HG02642 (cell line): ENCODE results near the gene ZNF106.

ENCODE experiments used
- ATAC-seq: cut with Tn5 transposase; IDR thresholded peaks from one replicate; pipeline ENCODE4 v1.9.1; 2021; ENCODE audit warnings: mild to moderate bottlenecking; ENCODE audit not compliant: unreplicated experiment, poor library complexity

Gene ZNF106

DNA sequence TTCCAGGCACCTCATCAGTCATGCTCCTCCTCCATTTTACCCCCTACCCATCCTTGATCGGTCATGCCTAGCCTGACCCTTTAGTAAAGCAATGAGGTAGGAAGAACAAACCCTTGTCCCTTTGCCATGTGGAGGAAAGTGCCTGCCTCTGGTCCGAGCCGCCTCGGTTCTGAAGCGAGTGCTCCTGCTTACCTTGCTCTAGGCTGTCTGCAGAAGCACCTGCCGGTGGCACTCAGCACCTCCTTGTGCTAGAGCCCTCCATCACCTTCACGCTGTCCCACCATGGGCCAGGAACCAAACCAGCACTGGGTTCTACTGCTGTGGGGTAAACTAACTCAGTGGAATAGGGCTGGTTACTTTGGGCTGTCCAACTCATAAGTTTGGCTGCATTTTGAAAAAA is 79.1 kb downstream of the ZNF106 start:
- no peak for ATAC-seq

DNA sequence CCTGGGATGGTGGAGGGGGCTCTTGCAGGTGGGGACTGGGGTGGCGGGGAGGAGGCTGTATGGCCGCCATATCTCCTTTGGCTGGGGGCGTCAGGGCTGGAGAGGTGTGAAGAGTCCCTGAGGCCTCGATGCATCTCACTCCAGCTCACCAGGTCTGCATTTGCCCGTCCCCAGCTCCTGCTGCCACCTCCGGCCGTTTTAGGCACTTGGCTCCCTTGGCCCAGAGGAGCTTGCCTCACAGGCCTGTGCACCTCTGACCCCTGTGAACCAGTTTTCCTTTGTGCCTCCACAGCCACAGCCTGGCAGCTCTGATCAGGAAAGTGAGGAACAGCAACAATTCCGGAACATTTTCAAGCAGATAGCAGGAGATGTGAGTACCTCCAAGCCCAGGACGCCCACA is 81.9 kb downstream of the ZNF106 start:
- no peak for ATAC-seq

DNA sequence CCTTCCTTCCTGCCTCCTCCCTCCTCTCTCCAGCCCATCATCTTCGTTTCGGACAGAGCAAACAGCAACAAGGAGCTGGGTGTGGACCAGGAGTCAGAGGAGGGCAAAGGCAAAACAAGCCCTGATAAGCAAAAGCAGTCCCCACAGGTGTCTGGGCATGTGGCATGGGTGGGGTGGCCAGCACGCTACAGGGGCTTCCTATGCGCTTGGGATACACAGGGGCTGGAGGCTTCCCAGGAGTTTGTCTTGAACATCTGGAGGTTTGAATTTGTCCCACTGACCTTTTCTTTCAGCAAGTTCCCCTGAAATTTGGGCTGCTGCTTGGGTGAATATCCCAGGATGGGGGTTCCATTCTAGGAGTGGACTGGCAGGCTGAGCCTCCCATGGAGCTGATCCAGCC is 82.8 kb downstream of the ZNF106 start:
- ATAC-seq = no peak

DNA sequence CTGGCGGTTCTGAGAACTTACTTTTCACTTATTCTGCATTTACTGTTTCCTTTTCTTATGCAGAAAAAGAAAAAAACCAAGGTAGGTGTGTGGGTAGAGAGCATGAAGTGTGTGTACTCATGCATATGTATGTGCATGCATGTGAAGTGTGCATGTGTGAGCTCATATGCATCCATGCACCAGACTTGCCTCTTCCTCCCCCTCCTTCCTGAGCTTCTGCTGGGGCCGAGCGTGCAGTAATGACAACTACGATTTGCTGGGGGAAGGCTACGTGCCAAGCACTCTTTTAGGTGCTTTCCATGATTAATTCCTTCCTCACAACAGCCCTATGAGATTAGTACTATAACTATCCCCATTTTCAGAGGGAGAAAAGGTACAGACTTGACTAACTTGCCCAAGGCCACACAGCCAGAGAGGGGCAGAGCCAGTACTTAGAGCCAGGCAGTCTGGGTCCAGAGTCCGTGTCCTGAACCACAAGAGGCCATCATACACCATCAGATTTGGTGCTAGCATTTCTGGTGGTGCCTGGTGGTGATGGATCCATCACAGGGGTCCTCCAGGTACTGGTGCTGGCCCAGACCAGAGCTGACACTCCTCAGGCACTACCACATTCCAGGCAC is 85.0 kb downstream of the ZNF106 start:
- no peak for ATAC-seq

DNA sequence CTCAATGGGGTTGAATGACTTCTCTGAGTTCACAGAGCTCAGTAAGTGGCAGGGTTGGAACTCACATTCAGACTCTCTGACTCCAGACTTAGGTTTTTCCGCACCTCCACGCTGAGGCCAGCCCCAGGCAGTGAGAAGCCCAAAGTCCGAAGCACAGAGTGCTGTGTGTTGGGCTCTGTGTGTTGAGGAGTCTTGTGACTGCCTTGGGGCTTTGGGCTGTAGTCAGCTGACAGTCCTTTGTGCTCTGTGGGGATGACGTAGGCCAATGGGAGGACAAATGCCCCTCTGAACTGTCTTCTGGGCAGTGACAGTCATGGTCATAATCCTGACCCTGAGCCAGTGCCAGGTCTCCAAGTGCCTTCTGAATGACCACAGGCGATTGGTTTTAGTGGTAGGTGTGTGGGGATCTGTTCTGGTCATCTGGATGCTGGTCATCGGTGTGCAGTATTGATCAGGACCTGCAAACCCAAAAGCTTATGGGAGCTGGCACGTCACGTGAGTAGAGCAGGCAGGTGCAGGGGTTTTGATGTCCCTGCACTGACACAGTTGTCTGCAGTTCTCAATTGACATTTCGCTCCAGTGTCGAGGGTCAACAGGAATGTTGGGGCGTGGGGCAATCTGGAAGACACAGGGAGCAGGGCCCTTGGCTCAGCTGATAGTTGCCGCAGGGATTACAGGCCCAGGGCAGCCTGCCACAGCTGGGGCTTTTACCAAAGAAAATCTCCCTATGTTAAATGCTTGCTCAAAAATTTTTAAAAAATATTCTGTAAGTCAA is 86.3 kb downstream of the ZNF106 start:
- no peak for ATAC-seq

- ATAC-seq = no peak
Observed at GRCh38 chr15:42403389-42403788, 87.6 kb downstream of the ZNF106 start.

DNA sequence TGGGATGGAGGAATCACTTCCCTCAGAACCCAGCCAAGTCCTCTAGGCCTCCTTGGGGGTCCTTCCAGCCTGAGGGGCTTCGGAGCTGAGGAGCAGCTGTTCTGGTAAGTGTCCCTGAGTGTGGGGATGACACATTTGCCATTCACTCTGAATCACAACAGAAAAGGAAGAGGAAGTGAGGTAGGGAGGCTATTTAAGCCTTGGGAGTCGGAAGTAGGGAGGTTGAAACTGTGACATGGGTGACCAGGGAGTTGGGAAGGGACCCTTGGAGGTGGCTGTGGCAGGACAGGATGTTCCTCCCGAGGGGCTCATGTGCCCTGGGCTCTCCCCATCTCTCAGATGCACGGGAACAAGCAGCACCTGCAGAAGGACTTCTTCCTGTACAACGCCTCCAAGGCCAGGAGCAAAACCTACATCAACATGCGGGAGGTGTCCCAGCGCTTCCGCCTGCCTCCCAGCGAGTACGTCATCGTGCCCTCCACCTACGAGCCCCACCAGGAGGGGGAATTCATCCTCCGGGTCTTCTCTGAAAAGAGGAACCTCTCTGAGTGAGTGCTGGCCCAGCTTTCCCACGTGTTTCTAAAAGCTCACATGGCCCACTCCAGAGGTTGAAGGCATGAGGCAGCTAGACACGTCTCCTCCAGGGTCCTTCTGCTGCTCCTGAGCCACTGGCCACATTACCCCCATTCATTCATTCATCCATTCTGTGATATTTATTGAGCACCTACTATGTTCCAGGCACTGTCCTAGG is 88.3 kb downstream of the ZNF106 start:
- ATAC-seq = no peak

DNA sequence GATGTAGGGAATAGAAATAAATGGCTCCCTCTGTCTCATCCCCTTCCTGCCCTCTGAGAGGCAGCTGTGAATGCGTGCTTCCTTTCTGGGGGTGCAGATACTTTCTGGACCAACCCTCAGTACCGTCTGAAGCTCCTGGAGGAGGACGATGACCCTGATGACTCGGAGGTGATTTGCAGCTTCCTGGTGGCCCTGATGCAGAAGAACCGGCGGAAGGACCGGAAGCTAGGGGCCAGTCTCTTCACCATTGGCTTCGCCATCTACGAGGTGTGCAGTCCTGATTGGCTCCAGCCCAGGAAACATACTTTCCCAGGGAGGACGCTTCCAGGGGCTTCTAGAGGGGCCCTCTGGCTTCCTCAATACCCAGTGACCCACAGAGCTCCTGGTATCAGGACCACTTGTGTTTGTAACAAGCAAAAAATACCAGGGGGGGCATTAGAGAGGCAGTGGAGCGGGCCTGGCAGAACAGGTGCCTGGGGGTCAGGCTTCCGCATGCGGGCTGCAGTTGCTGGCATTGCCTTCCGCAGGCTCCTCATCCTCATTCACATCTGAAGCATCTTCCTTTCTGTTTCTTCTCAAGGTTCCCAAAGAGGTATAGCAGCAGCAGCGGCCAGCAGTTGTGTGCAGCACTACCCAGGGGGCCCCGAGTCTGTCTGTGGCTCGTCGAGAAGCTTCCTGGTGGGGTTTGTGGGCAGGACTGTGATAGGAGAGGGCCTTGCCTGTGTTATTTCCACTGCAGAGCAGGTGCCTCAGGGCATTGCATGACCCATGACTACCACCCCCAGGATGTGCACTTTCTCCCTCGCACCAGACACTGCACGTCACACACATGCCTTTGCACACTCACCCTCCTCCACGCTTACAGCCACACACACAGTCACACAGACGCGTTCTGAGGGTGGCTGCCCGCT is 89.1 kb downstream of the ZNF106 start:
- ATAC-seq = no peak

DNA sequence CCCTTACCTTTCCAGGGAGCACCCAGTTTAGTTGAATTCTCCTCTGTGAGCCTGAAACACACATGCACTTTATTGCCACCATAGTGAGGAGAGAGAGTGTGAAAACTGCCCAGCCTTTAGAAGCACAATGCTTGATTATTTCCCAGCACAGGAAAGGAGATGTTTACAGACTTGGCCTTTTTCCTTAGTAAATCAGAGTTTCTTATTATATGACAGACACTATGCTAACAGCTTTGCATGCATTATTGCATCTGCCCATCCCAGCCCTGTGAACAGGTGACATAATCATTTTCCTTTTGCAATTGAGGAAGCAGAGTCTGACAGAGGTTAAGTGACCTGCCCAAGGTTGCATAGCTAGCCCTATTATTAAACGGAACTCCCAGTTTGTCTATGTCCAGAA is 95.1 kb downstream of the ZNF106 start:
- ATAC-seq = no peak

- no peak for ATAC-seq
Observed at GRCh38 chr15:42394106-42394505, 96.8 kb downstream of the ZNF106 start.

GRCh38 chr15:42392309-42393024 is 98.5 kb downstream of the ZNF106 start:
- ATAC-seq = no peak

GRCh38 chr15:42387603-42388002 is 103.3 kb downstream of the ZNF106 start:
- no peak for ATAC-seq

DNA sequence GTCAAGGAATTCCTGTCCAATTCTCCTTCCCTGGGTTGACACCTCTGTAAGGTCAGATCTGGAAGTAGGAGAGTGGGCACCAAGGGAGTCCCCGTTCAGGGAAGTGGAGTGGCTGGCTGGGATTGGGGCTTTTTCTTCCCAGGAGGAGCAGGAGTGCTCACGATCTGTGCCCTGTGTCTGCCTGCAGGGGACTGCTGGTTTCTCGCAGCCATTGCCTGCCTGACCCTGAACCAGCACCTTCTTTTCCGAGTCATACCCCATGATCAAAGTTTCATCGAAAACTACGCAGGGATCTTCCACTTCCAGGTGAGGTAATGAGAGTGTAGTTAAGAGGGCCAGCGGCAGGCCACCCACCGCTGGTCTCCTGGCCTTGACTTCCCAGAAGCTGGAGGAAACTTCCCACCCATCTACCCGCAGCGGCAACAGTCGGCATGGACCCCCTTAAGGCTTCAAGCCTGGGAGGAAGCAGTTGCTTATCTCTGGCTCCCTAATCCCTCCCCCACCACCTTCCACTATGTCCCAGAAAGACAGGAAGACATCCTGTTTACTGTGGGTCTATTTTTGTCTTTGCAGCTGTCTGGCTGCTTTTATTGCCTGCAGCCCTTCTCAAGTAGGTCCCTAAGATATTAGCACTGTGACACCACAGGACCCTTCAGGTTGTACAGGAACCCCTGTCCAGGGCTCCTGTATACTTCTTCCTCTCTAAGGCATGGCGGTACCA is 104.8 kb downstream of the ZNF106 start:
- ATAC-seq = no peak

DNA sequence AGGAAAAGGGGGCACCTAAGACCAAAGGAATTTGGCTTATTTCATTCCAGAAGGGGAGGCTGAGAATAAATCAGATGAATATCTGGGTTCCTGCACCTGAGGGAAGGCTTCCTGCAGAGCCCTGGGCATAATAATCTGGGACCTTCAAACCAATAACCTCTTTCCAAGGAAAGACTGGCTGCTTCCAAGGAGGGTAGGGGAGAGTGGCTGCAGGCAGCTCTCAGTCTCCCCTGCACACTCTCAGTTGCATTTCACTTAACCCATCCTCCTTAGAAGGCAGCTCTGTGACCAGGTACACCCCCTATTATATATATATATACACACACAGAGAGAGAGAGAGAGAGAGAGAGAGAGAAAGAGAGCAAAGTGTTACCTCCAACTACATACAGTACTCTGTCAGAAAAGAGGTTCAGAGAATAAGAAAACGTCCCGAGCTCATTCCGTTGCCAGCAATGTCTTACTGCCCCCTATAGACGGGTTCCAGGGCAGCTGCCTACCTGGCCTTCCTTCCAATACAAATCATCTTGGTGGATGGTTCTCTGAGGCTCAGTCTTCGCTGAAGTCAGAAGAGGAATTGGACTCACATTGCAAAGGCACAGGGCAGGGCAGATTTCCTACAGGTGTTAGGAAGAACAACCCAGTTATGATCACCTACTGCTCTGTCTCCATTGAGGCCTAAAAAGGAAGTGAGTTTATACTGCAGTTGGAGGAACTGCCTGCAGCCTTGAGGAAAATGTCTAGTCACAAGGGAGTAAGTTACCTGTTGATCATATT is 105.5 kb downstream of the ZNF106 start:
- no peak for ATAC-seq

DNA sequence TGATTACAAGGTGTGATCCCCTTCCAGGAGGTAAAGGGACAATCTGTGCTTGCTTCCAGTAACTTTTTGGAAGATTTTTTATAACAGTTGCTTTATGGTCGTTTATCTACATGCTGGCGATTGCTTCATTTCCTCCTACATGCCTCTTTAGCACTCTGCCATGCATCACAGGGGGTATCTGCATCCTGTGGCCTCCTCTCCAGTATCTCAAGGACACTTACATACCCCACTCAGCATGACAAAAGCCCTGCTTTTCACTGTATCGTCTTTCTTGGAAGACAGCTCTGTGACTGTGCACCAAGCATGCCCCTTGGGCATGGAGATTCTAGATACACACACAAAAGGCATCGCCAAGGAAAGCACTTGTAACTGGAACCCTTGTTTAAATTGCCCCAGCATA is 106.3 kb downstream of the ZNF106 start:
- no peak for ATAC-seq

- ATAC-seq = no peak
Observed at GRCh38 chr15:42378011-42378410, 112.9 kb downstream of the ZNF106 start.

- ATAC-seq = no peak
Observed at GRCh38 chr15:42375941-42376340, 115.0 kb downstream of the ZNF106 start.

DNA sequence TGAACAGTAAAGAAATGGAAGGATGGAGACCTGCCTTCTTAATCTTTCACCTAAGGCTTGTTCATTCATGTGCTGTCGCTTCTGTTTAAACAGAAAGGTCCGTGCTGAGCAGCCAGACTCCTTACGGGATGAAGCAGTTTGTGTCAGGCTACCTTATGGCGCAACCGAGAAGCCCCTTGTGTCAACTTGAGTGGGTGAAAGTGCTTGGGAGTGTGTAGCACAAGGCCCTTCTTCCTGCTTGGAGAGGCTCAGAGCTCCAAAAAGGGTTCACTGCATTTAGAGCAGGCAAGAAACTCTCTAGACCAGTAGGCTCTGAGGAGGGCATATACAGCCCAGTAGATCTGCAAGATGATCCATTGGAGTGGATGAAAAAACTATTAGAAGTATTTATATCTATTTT is 115.7 kb downstream of the ZNF106 start:
- no peak for ATAC-seq
